HL-60 (cell line): ENCODE results near the gene TMEM184B.

Source experiments
- DNase-seq, 2 experiments: peaks; one replicate each; pipeline ENCODE4 v3.0.0-alpha.2; 2010 to 2020; ENCODE audit warnings: low read depth in 1 of 2, low spot score in 1 of 2
- H3K27ac ChIP-seq: fragments of 250-450 bp; sonication (Bioruptor Pico); replicated peaks from 2 replicates; pipeline ENCODE4 v1.5.1; 2020; ENCODE audit warnings: mild to moderate bottlenecking, moderate library complexity
- H3K27me3 ChIP-seq: fragments of 250-450 bp; sonication (Bioruptor Pico); 2 replicates; pipeline ENCODE4 v1.5.1; 2021; ENCODE audit warnings: mild to moderate bottlenecking, moderate library complexity; ENCODE audit not compliant: insufficient read depth, poor library complexity, severe bottlenecking
- H3K4me3 ChIP-seq: replicated peaks from 2 replicates; pipeline ENCODE4 v1.5.1; 2011; ENCODE audit warnings: mild to moderate bottlenecking, control low read depth, low read length; ENCODE audit not compliant: insufficient read depth
- CTCF ChIP-seq: IDR thresholded peaks from one replicate; pipeline ENCODE4 v1.5.1; 2011; ENCODE audit warnings: low read length, control low read depth, inconsistent platforms; ENCODE audit not compliant: insufficient read depth
- GABPA ChIP-seq: IDR thresholded peaks from 2 replicates; pipeline ENCODE4 v1.6.1; 2012; ENCODE audit warnings: low read depth
- POLR2AphosphoS5 ChIP-seq: IDR thresholded peaks from 2 replicates; pipeline ENCODE4 v1.6.1; 2012; ENCODE audit warnings: low read depth
- REST ChIP-seq: IDR thresholded peaks from 2 replicates; pipeline ENCODE4 v1.6.1; 2012; ENCODE audit warnings: low read depth; ENCODE audit not compliant: insufficient replicate concordance
- SPI1 ChIP-seq: IDR thresholded peaks from 2 replicates; pipeline ENCODE4 v1.6.1; 2012; ENCODE audit warnings: low read depth, mild to moderate bottlenecking, borderline replicate concordance

The TMEM184B gene

GRCh38 chr22:38170469-38170868, 102.3 kb downstream of the TMEM184B start:
- no peak for DNase-seq
- Histone ChIP-seq H3K27ac (no peak overlapping the region), H3K4me3 (no peak overlapping the region), H3K27me3 (no peaks in the 10 kb centered on the region)
- TF ChIP-seq SPI1: no peak
- no peak for TF ChIP-seq POLR2AphosphoS5
- TF ChIP-seq GABPA: no peak
- no peak for TF ChIP-seq CTCF
- no peak for TF ChIP-seq REST
